Measurements from ENCODE around the gene NDEL1. TPM values are rescaled to one million over a fixed set of nuclear protein-coding genes. Genes with fewer than 3 reads are reported as not detected.

The NDEL1 gene
- total RNA-seq, 1 experiment from 2014 or later: 38.4 TPM

GRCh38 chr17:8438441-8438840, 2.8 kb downstream of the NDEL1 start:
- no peaks in the 10 kb centered on the region for H3K27me3 Mint-ChIP-seq (ENCODE audit: low read depth)
- no peak overlapping the region for H3K27ac Mint-ChIP-seq
- H3K79me2 ChIP-seq (ENCODE audit: insufficient read depth, low read length): peaks cover 12% of the 10 kb centered on the region; the same call in 1 of the 2 replicates
- H3K4me1 ChIP-seq (ENCODE audit: insufficient read depth, low read length): no peaks in the 10 kb centered on the region
- H3K9ac ChIP-seq (ENCODE audit: extremely low read depth, insufficient read length, low read length): no peak overlapping the region
- H3K18ac ChIP-seq (ENCODE audit: insufficient read length, low read depth, low read length): no peak overlapping the region
- H2BK15ac ChIP-seq (ENCODE audit: low read depth, low read length): no peak overlapping the region
- DNase-seq: no peak
- H3K56ac ChIP-seq (ENCODE audit: insufficient read length, low read depth, low read length): no peak overlapping the region
- peaks cover 11% of the 10 kb centered on the region for H3K23me2 ChIP-seq (ENCODE audit: insufficient read length, low read depth, low read length, poor library complexity, severe bottlenecking)
- no peak overlapping the region for H2AFZ ChIP-seq (ENCODE audit: low read length)
- WGBS (ENCODE audit: extremely low coverage, insufficient read length, low lambda C conversion rate): no CpG with 5 or more reads among the region's 5 CpGs
- no peak overlapping the region for H2BK120ac ChIP-seq (ENCODE audit: low read depth, low read length, poor library complexity, severe bottlenecking)
- no peak overlapping the region for H2BK20ac ChIP-seq (ENCODE audit: low read depth, low read length, poor library complexity, severe bottlenecking)
- no peak overlapping the region for H4K8ac ChIP-seq (replicated peaks; ENCODE audit: insufficient read length, low read depth, low read length)
- no peak overlapping the region for H3K27ac ChIP-seq (ENCODE audit: insufficient read length, low read depth, low read length)
- H3K4me2 ChIP-seq (ENCODE audit: insufficient read depth, insufficient read length, low read length): no peak overlapping the region
- no peak overlapping the region for H2BK5ac ChIP-seq (ENCODE audit: insufficient read length, low read length)
- H3K9me3 ChIP-seq (ENCODE audit: control insufficient read depth, low read depth, low read length): no peaks in the 10 kb centered on the region
- H4K20me1 ChIP-seq (ENCODE audit: control insufficient read depth, insufficient read depth, insufficient read length): no peaks in the 10 kb centered on the region
- H3K9me3 Mint-ChIP-seq: no peaks in the 10 kb centered on the region
- H3K4me1 Mint-ChIP-seq: peaks cover 16 to 19% of the 10 kb centered on the region in 2 experiments
- H4K91ac ChIP-seq (ENCODE audit: insufficient read length, low read depth, low read length): no peak overlapping the region
- peaks cover 6% of the 10 kb centered on the region for H3K79me1 ChIP-seq (ENCODE audit: insufficient read depth, low read depth, low read length, poor library complexity, severe bottlenecking)
- H2BK12ac ChIP-seq (ENCODE audit: insufficient read length, low read depth, low read length): no peak overlapping the region
- peaks cover 5 to 14% (median 9%) of the 10 kb centered on the region in 3 experiments; a peak in 6 of 7 replicates for H3K36me3 Mint-ChIP-seq (ENCODE audit: insufficient read depth in 1 of 3, low read depth in 3 of 3)
- H2AK5ac ChIP-seq (ENCODE audit: insufficient read length, low read length): no peak overlapping the region
- no peaks in the 10 kb centered on the region for H3K27me3 ChIP-seq (ENCODE audit: insufficient read depth, low read length)
- H3K4ac ChIP-seq (ENCODE audit: low read depth, low read length): no peak overlapping the region
- H3K4me3 Mint-ChIP-seq: no peak overlapping the region
- no peak overlapping the region for H4K5ac ChIP-seq (ENCODE audit: insufficient read length, low read depth, low read length)
- no peak for TF ChIP-seq CTCF (conservative IDR thresholded peaks at IDR 0.05)
- H3K23ac ChIP-seq (ENCODE audit: insufficient read length, low read depth, low read length): no peak overlapping the region
- H3T11ph ChIP-seq (ENCODE audit: low read length): no peak overlapping the region
- H3K14ac ChIP-seq (ENCODE audit: insufficient read depth, low read length): no peak overlapping the region

Data from H9 (cell line).